Measurements from ENCODE around the gene CRACR2A. TPM values are rescaled to one million over a fixed set of nuclear protein-coding genes. Genes with fewer than 3 reads are reported as not detected.

The CRACR2A gene
- total RNA-seq, 4 donors from 2014 or later, result 4.8 to 18.2 (median 10.6) TPM

DNA sequence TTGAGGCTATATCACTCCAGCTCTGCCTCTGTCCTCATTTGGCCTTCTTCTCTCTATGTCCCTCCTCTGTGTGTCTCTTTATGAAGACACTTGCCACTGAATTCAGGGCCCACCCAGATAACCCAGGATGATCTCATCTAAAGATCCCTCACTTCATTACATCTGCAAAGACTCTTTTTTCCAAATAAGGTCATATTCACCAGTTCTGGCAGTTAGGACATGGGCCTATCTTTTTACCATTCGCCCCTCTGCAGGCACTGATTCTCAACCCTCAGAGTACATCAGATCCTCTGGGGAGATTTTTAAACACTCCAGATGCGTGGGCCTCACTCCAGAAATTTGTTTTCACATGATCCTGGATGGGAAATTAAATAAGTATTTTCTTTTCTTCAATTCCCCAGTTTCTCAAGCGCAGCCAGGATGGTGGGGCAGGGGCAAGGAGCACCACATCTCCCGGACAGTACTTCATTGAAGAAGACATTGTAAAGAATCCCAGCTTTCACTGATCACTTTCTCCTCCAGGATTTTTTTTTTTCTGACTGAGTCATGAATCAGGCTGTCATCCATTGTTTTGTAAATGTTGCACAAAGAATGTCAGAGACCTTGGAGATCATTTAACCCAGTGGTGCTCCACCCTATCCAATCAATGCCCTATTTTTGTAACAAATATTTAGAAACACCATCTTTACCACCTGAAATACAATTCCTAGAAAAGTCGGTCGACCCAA lies 27.4 kb downstream of the CRACR2A start:
- Histone ChIP-seq H3K27me3 (no peaks in the 10 kb centered on the region), H3K4me3 (no peak overlapping the region), H3K27ac (no peak overlapping the region), H3K9me3 (no peaks in the 10 kb centered on the region), H3K4me1 (peaks cover 4% of the 10 kb centered on the region), H3K36me3 (no peaks in the 10 kb centered on the region)
- WGBS, result 52% methylated on average over 6 of the region's 6 CpGs
- TF ChIP-seq POLR2AphosphoS5 (IDR thresholded peaks at IDR 0.05) (no peak), POLR2A (IDR thresholded peaks at IDR 0.05) (no peak), EP300 (IDR thresholded peaks at IDR 0.05) (no peak)
- DNase-seq (ENCODE audit: low spot score in 2 of 2), result no peak

DNA sequence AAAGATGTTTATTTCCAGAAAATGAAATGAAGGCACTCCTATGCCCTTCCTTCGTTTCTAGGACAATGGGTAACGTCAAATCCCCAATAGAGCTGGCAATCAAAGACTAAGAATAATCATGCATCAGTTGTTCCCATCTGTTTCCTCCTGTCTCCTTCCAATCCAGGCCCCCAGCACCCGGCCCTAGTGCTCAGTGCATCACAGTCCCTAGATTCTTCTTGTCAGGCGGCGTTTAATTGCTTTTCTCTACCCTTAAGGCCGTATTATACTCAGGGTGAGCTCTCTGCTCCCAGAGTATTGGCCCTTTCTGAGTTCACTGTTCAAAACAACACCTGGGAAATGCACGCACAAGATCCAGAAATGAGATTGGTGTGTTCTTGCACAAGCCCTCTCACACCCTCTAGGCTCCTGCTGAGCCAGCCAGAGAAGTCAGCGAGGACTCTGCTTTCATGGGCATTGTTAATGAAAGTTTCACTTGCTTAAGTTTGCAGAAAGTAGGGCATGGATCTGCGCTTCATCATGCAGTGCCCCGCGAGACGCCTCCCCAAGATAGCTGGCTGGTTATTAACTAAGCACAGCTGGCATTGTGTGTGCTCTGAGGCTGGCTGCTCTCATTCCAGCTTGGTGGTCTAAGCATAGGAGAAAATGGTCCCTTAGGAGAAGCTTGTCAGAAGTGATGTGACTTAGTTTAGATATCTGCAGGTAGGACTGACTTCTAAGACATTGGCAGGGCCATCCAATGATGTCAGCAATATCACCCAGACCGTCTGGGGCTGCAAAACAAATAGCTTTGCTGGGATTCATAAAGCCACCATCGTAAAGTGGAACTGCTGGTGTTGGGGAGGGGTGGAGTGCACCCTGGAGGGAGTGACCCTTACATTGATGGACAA lies 28.7 kb downstream of the CRACR2A start:
- WGBS, result 86% methylated on average over 14 of the region's 14 CpGs
- H3K27ac ChIP-seq, result no peak overlapping the region
- DNase-seq (ENCODE audit: low spot score in 2 of 2), result no peak

DNA sequence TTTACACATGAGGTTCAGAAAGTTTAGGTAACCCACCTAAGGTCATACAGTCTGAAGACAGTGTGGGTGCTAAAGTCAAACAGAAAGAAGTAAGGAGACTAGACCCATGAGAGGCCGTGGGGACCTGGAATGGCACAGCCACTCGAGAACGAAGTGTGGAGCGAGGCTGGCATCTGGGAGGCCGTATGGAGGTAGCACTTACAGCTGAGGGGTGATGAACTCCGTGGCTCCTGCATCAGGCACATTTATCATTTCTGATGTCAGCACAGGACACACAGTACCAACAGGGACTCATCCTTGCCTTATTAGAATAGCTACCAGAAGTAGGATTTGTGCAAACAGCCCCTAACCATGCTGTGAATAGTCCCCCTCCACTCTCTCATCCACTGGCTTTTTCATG lies 30.5 kb downstream of the CRACR2A start:
- 86% methylated on average over 6 of the region's 6 CpGs for WGBS
- Histone ChIP-seq H3K4me3 (no peak overlapping the region), H3K4me1 (peaks cover 4% of the 10 kb centered on the region), H3K9me3 (no peaks in the 10 kb centered on the region), H3K36me3 (no peaks in the 10 kb centered on the region), H3K27ac (no peak overlapping the region), H3K27me3 (no peaks in the 10 kb centered on the region)
- TF ChIP-seq POLR2A (IDR thresholded peaks at IDR 0.05) (no peak), EP300 (IDR thresholded peaks at IDR 0.05) (no peak), CTCF (IDR thresholded peaks at IDR 0.05) (no peak), POLR2AphosphoS5 (IDR thresholded peaks at IDR 0.05) (no peak)
- no peak for DNase-seq (ENCODE audit: low spot score in 2 of 2)

More for the DNA sequence above, 28.7 kb downstream of the CRACR2A start:
- Histone ChIP-seq H3K9me3 (no peaks in the 10 kb centered on the region), H3K27me3 (no peaks in the 10 kb centered on the region), H3K4me3 (no peak overlapping the region), H3K4me1 (peaks cover 4% of the 10 kb centered on the region), H3K36me3 (no peaks in the 10 kb centered on the region)
- TF ChIP-seq EP300 (IDR thresholded peaks at IDR 0.05) (no peak), POLR2A (IDR thresholded peaks at IDR 0.05) (no peak), POLR2AphosphoS5 (IDR thresholded peaks at IDR 0.05) (no peak), CTCF (IDR thresholded peaks at IDR 0.05) (no peak)

- TF ChIP-seq CTCF (IDR thresholded peaks at IDR 0.05) (no peak), EP300 (IDR thresholded peaks at IDR 0.05) (no peak), POLR2A (IDR thresholded peaks at IDR 0.05) (no peak)
Observed at GRCh38 chr12:3720772-3721171, 32.1 kb downstream of the CRACR2A start.

GRCh38 chr12:3718100-3718499 lies 34.8 kb downstream of the CRACR2A start:
- Histone ChIP-seq H3K27me3 (no peaks in the 10 kb centered on the region), H3K4me3 (no peak overlapping the region), H3K36me3 (no peaks in the 10 kb centered on the region), H3K4me1 (no peaks in the 10 kb centered on the region), H3K27ac (no peak overlapping the region), H3K9me3 (no peaks in the 10 kb centered on the region)
- 85% methylated on average over 4 of the region's 4 CpGs for WGBS
- DNase-seq (ENCODE audit: low spot score in 2 of 2), result no peak
- no peak for TF ChIP-seq POLR2AphosphoS5 (IDR thresholded peaks at IDR 0.05)
- TF ChIP-seq EP300 (IDR thresholded peaks at IDR 0.05), result no peak
- no peak for TF ChIP-seq CTCF (IDR thresholded peaks at IDR 0.05)
- TF ChIP-seq POLR2A (IDR thresholded peaks at IDR 0.05), result no peak

More at GRCh38 chr12:3720772-3721171, 32.1 kb downstream of the CRACR2A start:
- no peaks in the 10 kb centered on the region for H3K9me3 ChIP-seq
- WGBS, result 84% methylated on average over 4 of the region's 4 CpGs
- H3K36me3 ChIP-seq, result no peaks in the 10 kb centered on the region
- DNase-seq (ENCODE audit: low spot score in 2 of 2), result no peak
- no peaks in the 10 kb centered on the region for H3K27me3 ChIP-seq
- peaks cover 4% of the 10 kb centered on the region for H3K4me1 ChIP-seq
- no peak overlapping the region for H3K27ac ChIP-seq
- H3K4me3 ChIP-seq, result no peak overlapping the region

Data from suprapubic skin (tissue), 4 donors.